ENCODE measurements around the gene C10orf90. TPM values are rescaled to one million over a fixed set of nuclear protein-coding genes. Genes with fewer than 3 reads are reported as not detected.

The C10orf90 gene
- total and polyA plus RNA-seq, 2 donors (not counting 3 experiments of a cell fraction or from before 2014, with no cell fraction given), result not detected

DNA sequence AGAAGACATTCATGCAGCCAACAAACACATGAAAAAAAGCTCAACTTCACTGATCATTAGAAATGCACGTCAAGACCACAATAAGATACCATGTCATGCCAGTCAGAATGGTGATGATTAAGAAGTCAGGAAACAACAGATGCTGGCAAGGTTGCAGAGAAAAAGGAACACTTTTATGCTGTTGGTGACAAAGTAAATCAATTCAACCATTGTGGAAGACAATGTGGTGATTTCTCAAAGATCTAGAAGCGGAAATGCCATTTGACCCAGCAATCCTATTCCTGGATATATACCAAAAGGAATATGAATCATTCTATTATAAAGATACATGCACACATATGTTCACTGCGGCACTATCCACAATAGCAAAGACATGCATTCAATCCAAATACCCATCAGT lies 77.6 kb downstream of the C10orf90 start:
- no peaks in the 10 kb centered on the region for H3K79me2 ChIP-seq (ENCODE audit: control insufficient read depth, insufficient read depth, low read length)
- CTCF ChIA-PET, result no interaction called here
- no peak overlapping the region for H2AFZ ChIP-seq (ENCODE audit: low read depth, low read length)
- H3K9me1 ChIP-seq (replicated peaks; ENCODE audit: control insufficient read depth, extremely low read depth, insufficient read depth, low read length), result no peaks in the 10 kb centered on the region
- FAIRE-seq (no peak), DNase-seq (ENCODE audit: low read depth, low spot score) (no peak)
- no peaks in the 10 kb centered on the region for H3K27me3 ChIP-seq (ENCODE audit: control insufficient read depth in 2 of 2, insufficient read depth in 2 of 2, low read length in 2 of 2)
- H3K4me2 ChIP-seq (ENCODE audit: insufficient read depth, low read length), result no peak overlapping the region
- BruUV-seq (replicated peaks), result no TSS peak
- no peak overlapping the region for H3K9ac ChIP-seq (replicated peaks; ENCODE audit: extremely low read depth, insufficient read depth, low read length)
- intact Hi-C loops (cut with micrococcal nuclease) (no loop called here), dilution Hi-C loops (cut with MboI; ENCODE audit: extremely low pct_ligation_motif_present, low sequenced_read_pairs) (no loop called here)
- no peak for TF ChIP-seq GATA2 (IDR thresholded peaks at IDR 0.05; ENCODE audit: insufficient read depth, insufficient read length, low read depth, low read length)
- TF ChIP-seq, protein P1, sequence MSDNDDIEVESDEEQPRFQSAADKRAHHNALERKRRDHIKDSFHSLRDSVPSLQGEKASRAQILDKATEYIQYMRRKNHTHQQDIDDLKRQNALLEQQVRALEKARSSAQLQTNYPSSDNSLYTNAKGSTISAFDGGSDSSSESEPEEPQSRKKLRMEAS (IDR thresholded peaks at IDR 0.05; ENCODE audit: insufficient read depth, insufficient read length), result no peak
- no peak for TF ChIP-seq POLR2AphosphoS5 (IDR thresholded peaks at IDR 0.05; ENCODE audit: insufficient read depth, low read depth, low read length)
- TF ChIP-seq JUN (IDR thresholded peaks at IDR 0.05; ENCODE audit: borderline replicate concordance, insufficient read depth, insufficient read length, low read depth), result no peak
- no peak for TF ChIP-seq POLR2A (IDR thresholded peaks at IDR 0.05; ENCODE audit: low read depth, low read length)
- TF ChIP-seq, protein P2, sequence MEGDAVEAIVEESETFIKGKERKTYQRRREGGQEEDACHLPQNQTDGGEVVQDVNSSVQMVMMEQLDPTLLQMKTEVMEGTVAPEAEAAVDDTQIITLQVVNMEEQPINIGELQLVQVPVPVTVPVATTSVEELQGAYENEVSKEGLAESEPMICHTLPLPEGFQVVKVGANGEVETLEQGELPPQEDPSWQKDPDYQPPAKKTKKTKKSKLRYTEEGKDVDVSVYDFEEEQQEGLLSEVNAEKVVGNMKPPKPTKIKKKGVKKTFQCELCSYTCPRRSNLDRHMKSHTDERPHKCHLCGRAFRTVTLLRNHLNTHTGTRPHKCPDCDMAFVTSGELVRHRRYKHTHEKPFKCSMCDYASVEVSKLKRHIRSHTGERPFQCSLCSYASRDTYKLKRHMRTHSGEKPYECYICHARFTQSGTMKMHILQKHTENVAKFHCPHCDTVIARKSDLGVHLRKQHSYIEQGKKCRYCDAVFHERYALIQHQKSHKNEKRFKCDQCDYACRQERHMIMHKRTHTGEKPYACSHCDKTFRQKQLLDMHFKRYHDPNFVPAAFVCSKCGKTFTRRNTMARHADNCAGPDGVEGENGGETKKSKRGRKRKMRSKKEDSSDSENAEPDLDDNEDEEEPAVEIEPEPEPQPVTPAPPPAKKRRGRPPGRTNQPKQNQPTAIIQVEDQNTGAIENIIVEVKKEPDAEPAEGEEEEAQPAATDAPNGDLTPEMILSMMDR (IDR thresholded peaks at IDR 0.05; ENCODE audit: extremely low read depth in 1 of 2, insufficient read depth in 1 of 2, low read depth in 1 of 2, low read length in 2 of 2), result no peak
- TF ChIP-seq EZH2 (IDR thresholded peaks at IDR 0.05; ENCODE audit: borderline replicate concordance, low read depth, low read length, severe bottlenecking), result no peak
- TF ChIP-seq MYC (IDR thresholded peaks at IDR 0.05; ENCODE audit: low read depth, low read length), result no peak
- no peak for TF ChIP-seq FOS (IDR thresholded peaks at IDR 0.05; ENCODE audit: borderline replicate concordance, insufficient read depth, low read length)
- H4K20me1 ChIP-seq (replicated peaks; ENCODE audit: control insufficient read depth, extremely low read depth, insufficient read depth, low read length), result no peaks in the 10 kb centered on the region
- no peaks in the 10 kb centered on the region for H3K36me3 ChIP-seq (ENCODE audit: control insufficient read depth in 2 of 2, extremely low read depth in 1 of 2, insufficient read depth in 2 of 2, low read length in 2 of 2)
- H3K4me3 ChIP-seq (replicated peaks in 1 of 3; ENCODE audit: insufficient read depth in 1 of 3, low read depth in 1 of 3, low read length in 3 of 3), result no peak overlapping the region
- no peaks in the 10 kb centered on the region for H3K9me3 ChIP-seq (replicated peaks; ENCODE audit: control insufficient read depth, insufficient read depth, low read length)
- POLR2A ChIA-PET, result no interaction called here
- no peak overlapping the region for H3K27ac ChIP-seq (ENCODE audit: insufficient read depth, low read depth, low read length)
- no peaks in the 10 kb centered on the region for H3K4me1 ChIP-seq (ENCODE audit: control insufficient read depth, extremely low read depth, insufficient read depth, low read length)
